GM18526 (cell line): ENCODE data around the gene ZRANB1.

Experiments used
- POLR2A ChIP-seq: IDR thresholded peaks from 3 replicates; pipeline ENCODE4 v1.6.1; 2011; ENCODE audit not compliant: insufficient read length; ENCODE audit errors: extremely low read depth

The ZRANB1 gene

DNA sequence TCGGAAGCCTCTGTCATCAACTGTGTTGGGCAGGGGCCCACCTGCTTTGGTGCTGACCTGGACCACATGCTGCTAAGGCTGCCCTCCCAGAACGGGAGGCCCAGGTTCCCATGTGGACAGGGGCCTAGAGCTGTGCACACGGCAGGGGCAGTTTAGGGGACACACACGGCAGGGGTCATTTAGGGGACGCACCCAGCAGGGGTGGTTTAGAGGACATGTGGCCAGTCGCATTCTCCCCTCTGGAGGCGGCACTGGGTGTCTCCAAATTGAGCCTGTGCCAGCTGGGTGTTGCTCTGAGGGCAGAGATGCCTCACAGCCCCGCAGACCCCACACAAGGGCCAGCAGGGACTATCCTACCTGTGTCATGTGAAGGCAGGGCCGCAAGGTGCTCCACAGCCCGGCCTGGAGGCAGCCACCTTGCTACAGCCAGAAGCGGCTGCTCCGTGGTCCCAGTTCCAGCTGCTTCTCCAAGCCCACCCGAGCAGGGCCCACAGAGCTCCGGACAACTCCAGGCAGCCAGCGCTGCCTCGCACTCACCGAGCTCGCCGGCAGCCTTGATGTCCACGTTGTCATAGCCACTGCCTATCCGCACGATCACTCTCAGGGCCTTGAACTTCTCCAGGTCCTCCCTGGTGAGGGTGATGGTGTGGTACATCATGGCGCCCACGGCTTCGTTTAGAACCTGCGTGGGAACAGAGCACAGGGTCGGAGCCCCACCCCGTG, 60.7 kb downstream of the ZRANB1 start:
- TF ChIP-seq POLR2A: no peak

DNA sequence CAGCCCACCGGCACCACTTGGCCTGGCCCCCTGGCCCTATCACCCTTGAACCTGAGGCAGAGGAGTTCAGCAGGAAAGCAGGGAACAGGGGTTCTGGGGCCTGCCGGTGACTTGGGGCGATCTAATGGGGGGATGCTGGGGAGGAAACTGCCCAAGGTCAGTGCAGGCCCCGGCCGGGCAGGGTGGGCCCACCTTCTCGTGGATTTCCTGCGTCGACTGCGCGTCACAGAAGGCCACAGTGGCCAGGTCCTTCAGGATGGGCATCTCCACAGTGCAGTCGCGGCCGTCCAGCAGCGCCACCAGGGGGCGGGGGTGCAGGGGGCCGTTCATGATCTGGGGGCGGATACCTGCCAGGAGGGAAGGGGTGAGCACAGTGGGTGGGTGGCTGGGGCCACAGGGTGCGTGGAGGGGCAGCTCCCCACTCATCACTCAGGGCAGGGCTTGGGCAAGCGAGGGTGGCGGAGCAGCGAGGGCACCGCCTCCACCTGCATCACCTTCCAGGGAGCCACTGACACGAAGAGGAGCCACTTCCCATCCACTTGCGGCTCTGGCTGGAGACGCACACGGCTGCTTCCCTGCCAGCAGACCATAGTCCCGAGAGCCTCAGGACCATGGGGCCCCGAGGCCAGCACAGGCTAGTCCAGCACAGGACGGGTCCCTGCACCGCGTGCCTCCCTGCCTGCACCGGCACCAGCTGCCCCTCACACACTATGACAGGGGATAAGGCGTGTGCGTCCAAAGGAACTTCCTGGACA, 61.4 kb downstream of the ZRANB1 start:
- TF ChIP-seq POLR2A: no peak

GRCh38 chr10:125003901-125004467, 62.1 kb downstream of the ZRANB1 start:
- TF ChIP-seq POLR2A: no peak

- no peak for TF ChIP-seq POLR2A
Observed at GRCh38 chr10:125004571-125005311, 62.8 kb downstream of the ZRANB1 start.

DNA sequence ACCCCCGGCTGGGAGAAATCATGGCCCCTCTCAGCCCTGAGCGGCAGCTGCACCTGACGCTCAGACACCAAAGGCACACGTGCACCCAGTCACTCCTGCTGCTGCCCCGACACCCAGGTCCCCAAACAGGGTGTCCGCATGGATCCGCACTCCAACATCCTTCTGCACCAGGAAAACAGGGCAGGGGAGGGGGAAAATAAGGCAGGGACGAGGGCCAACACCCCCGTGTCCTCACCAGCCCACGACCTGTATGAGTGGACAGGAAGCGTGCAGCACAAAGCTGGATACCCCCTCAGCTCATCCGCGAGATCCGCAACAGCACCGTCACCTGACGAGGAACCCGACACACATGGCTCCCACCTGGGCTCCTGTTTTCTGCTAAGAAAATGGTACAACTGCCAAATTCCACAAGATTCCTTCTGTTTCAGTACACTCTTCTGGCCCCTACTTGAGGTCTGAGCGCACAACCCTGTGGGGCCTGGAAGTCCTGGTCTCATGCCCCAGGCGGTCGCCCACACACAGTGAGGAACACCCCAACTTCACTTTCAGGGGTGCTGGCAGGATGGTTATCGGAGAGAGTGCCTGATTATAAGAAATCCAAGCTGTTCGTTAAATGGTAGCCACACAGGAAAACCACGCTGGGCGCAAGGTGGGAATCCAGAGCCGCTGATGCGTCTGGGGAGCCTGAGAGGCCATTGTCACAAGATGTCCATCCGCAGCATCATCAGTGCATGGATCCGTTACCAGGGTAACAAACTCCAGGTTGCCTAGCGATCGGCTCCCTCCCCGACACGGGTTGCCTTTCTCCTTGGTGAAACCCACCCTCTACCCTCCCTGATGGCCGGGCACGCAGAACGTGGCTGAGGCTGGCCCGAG, 63.6 kb downstream of the ZRANB1 start:
- TF ChIP-seq POLR2A: no peak

DNA sequence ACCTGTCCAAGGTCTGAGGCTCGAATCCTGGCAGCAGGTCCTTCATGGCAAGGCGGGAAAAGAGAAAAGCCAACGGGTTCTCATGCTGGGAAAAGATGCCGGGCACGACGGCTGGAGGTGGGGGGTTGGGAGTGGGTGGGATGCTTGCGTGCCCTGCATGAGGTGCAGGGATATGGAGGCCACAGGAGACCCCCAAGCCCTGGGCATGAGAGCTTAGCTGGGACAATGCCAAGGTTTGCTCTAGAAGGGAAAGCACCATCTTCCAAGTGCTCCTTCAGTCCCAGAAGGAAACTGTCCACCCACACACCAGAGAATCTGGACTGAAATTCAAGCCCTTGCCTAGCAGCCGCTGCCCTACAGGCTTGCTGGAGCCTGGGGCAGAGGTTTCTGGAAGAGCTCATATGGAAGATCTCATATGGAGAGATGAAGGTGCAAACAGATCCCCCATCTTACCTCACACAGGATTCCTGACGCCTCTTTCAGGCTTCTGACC, 64.3 kb downstream of the ZRANB1 start:
- TF ChIP-seq POLR2A: no peak

DNA sequence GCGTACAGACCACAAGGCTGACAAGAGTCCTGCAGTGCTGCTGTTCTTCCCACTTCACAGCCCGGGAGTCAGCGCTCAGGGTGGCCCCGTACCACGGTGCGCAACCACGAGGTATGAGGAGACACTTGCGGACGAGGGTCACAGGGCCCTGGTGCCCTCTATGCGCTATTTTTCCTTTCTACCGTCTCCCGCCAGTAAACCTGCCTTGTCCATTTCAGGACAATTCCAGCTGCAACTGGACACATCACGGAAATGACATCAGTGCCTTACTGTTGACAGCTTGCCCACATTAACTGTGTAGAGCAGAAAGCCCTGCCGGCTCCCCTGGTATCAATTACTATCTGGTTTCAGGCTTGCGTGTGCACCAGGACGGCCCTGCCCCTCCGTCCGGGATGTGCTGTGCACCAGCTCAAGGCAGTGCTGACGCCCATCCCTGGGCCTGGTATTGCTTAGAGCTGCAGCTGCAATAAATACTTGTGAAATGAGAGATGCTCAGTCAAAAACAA, 65.1 kb downstream of the ZRANB1 start:
- TF ChIP-seq POLR2A: no peak

DNA sequence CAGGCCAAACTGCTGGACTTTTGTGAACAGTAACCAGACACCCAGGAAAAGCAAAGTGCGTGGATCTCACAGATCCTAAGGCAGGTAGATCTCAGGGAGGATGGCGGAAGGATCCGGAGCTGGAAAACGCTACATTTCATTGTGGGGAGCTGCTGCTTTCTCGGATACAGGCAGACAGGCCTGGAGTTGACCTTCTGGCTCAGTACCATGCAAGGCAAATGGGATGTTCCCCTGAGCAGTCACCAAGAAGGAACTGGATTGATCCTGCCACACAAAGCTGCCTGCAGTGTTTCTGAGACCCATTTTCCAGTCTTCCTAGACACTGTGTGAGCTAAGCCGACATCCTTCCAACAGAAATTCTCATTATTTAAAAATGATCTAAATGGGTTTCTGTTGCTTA, 65.5 kb downstream of the ZRANB1 start:
- no peak for TF ChIP-seq POLR2A

GRCh38 chr10:125008689-125009638, 67.0 kb downstream of the ZRANB1 start:
- no peak for TF ChIP-seq POLR2A

DNA sequence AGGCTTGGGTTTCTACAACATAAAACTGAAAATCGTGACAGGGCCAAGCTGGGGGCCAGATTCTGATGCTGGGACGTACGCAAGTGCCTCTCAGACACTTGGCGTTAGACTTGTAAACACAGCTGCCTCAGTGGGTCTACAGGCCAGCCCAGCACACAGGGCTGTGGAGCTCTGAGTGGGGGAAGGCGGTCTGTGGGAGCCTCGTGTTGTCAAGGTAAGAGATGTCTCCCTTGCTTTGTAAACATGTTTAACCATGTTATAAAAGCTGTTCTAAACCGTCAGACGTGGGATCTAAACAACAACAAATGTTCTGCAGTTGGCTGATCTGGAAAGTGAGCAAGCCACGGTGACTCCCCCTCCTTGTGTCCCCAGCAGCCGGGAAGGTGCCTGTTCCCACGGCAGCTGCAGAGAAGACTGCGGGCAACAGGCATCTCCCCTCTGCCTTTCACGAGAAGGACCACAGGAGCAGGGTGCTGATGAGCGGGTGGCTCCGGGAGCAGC, 67.8 kb downstream of the ZRANB1 start:
- TF ChIP-seq POLR2A: no peak

- no peak for TF ChIP-seq POLR2A
Observed at GRCh38 chr10:125010362-125010761, 68.4 kb downstream of the ZRANB1 start.

GRCh38 chr10:125011171-125011925, 69.4 kb downstream of the ZRANB1 start:
- no peak for TF ChIP-seq POLR2A
